ENCODE measurements around the gene MTF2.

DNA sequence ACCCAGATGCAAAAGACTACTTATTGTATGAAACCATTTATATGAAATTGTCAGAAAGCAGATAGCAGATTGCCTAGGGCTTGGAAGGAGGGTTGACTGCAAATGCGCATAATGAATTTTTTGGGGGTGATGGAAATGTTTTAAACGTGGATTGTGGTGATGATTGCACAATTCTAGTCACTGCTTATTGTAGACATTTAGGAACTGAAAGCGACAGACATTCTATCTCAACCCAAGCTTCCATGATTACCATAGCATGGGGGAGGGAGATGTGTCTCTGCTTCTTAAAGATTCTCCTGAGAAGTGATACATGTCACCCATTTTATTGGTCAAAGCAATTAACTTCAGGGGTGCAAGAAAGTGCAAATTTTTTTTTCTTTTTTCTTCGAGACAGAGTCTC lies 2.8 kb upstream of the MTF2 start:
- TF ChIP-seq, protein P1, sequence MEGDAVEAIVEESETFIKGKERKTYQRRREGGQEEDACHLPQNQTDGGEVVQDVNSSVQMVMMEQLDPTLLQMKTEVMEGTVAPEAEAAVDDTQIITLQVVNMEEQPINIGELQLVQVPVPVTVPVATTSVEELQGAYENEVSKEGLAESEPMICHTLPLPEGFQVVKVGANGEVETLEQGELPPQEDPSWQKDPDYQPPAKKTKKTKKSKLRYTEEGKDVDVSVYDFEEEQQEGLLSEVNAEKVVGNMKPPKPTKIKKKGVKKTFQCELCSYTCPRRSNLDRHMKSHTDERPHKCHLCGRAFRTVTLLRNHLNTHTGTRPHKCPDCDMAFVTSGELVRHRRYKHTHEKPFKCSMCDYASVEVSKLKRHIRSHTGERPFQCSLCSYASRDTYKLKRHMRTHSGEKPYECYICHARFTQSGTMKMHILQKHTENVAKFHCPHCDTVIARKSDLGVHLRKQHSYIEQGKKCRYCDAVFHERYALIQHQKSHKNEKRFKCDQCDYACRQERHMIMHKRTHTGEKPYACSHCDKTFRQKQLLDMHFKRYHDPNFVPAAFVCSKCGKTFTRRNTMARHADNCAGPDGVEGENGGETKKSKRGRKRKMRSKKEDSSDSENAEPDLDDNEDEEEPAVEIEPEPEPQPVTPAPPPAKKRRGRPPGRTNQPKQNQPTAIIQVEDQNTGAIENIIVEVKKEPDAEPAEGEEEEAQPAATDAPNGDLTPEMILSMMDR (IDR thresholded peaks at IDR 0.05) = no peak
- TF ChIP-seq POLR2A (IDR thresholded peaks at IDR 0.05) = no peak

All from ovary (tissue), 3 donors.